Subcutaneous adipose tissue (tissue), 4 donors: ENCODE measurements around the gene TRIM14. TPM values are rescaled to one million over a fixed set of nuclear protein-coding genes. Genes with fewer than 3 reads are reported as not detected.

Experiments used
- small RNA-seq: library from RNA; depleted of rRNA; stranded (forward); fragments of <200 nt; gene quantifications from one replicate; pipeline ENCODE3, GENCODE V24; 2016
- total RNA-seq, 4 donors: library from RNA; depleted of rRNA; stranded (reverse); fragments of >200 nt; gene quantifications; one replicate each; pipeline ENCODE4 v1.1.0, GENCODE V29; 2016
- TF ChIP-seq, protein P1 (sequence below): fragments of 450-650 bp; IDR thresholded peaks from one replicate; pipeline ENCODE4 v1.5.1; 2016; ENCODE audit warnings: low read depth, mild to moderate bottlenecking, control low read depth, antibody characterized with exemption, moderate library complexity

Gene TRIM14
- total RNA-seq, 4 donors from 2014 or later: 10.7 to 44.2 (median 18.2) TPM

DNA sequence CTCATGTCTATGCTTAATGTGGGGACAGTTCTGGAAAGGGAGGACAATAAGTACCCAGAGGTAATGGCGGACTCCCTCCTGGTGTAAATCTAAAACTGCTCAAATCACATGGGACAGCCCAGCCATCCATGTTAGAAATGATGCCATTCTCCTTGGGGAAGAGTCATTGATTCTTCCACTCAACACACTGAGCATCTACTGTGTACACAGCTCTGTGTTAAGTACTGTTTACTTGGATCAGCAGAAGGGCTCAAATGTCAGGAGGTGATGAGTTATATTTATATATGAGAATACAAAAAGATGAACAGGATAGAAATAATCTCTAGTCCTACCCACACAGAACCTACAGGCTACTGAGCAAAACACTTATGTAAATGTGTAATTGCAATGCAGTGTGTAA is 94.3 kb downstream of the TRIM14 start:
- TF ChIP-seq, protein P1, sequence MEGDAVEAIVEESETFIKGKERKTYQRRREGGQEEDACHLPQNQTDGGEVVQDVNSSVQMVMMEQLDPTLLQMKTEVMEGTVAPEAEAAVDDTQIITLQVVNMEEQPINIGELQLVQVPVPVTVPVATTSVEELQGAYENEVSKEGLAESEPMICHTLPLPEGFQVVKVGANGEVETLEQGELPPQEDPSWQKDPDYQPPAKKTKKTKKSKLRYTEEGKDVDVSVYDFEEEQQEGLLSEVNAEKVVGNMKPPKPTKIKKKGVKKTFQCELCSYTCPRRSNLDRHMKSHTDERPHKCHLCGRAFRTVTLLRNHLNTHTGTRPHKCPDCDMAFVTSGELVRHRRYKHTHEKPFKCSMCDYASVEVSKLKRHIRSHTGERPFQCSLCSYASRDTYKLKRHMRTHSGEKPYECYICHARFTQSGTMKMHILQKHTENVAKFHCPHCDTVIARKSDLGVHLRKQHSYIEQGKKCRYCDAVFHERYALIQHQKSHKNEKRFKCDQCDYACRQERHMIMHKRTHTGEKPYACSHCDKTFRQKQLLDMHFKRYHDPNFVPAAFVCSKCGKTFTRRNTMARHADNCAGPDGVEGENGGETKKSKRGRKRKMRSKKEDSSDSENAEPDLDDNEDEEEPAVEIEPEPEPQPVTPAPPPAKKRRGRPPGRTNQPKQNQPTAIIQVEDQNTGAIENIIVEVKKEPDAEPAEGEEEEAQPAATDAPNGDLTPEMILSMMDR: no peak

DNA sequence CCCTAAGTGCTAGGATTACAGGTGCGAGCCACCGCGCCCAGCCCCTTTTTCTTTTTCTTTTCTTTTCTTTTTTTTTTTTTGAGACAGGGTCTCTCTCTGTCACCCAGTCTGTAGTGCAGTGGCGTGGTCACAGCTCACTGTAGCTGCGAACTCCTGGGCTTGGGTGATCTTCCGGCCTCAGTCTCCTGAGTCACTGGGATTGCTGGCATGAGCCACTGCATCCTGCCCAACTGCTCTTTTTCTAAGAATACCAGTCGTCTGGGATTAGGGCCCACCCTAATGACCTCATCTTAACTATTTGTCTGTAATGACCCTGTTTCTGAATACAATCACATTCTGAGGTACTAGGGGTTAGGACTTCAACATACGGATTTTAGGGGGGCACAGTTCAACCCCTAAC is 96.6 kb downstream of the TRIM14 start:
- TF ChIP-seq, protein P1: no peak

DNA sequence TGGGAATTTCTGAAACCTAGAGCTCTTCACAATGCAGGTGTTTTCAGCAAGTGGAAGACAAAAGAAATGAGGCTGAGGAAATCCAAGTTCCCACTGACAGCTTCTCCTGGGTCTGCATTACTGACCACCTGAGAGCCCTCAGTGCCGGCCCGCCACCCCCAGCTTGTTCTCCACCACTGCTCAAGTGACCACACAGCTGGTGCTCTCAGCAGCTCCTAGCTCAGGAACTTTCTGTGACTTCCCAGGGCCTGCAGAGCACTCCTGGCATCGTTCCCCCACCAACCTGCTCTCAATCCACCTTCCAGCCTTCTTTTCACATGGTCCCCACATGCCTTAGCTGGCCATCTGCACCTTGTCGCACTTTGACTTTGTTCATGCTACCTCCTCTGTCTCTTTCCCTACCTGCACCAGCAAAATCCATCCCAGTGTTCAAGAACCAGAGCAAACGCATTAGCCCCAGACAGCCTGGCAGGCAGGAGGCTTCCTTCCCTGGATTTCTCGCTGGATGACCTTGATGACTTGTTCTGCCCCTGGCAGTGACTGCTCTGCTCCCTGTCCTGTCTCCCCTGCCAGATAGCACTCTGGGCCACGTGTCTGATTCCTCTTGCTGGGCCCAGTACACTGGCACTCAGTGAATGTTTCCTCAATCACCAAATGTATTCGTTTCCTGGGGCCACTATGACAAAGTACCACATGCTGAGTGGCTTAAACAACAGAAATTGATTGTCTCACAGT is 97.5 kb downstream of the TRIM14 start:
- TF ChIP-seq, protein P1: no peak

DNA sequence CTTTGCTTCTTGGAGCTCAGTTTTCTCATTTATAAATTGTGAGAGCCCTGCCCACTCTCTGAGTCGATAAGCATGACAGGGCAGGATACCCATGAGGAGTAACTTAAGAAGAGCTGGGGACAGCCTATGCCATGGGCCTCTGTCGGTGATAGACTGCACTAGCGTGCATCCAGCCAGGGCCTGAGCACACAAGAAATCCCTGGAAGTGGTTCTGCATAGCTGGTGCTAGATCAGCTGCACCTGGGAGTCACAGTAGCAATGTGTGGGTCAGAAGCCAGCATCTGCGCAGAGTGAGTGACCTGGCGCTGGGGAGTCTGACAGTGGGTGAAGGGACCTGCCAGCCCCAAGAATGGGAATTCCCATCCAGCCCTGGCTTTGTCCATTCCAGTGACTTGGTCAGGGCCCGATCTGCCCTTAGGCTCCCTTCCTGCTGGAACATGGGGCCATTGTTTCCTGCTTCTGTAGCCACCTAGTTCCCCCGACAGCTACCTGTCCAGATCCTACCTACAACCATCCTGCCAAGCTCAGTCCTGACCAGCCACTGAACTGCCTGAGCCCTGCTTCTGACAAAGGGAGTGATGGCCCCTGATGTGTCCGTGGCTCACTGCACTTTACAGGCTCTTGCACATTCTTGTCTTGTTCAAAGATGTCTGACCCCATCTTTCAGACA is 98.4 kb downstream of the TRIM14 start:
- TF ChIP-seq, protein P1: no peak

Small RNA genes within 50 kb of the gene (small RNA-seq; reads per million reads assigned to genes)
- not detected for gene RF00017
- gene RNU6-918P: not detected

Other genes starting within 250 kb of the TRIM14 start
- 10 to 100 TPM; 21.7 to 29.5 (median 26.3) TPM for gene TRMO, start 196.7 kb downstream of the TRIM14 start, total RNA-seq
- gene HEMGN, start 181.1 kb downstream of the TRIM14 start, total RNA-seq: under 1 TPM in 1 of 4 donors, not detected in 3; 0.65 TPM
- gene ANP32B, start 135.9 kb downstream of the TRIM14 start, total RNA-seq: 10 to 100 TPM; 32.8 to 61.4 (median 43.8) TPM
- 10 to 100 TPM; 27.7 to 58.6 (median 41.9) TPM for gene NANS, start 62.5 kb downstream of the TRIM14 start, total RNA-seq
- 10 to 100 TPM in 1 of 4 donors, 1 to 10 TPM in 2, under 1 TPM in 1; 0.82 to 10.4 (median 2.0) TPM for gene CORO2A, start 73.4 kb upstream of the TRIM14 start, total RNA-seq
- gene TBC1D2, start 136.4 kb upstream of the TRIM14 start, total RNA-seq: 10 to 100 TPM; 11.3 to 33.5 (median 21.4) TPM